Islet precursor cell (in vitro differentiated cells): Measurements from ENCODE around the gene HDAC7.

ENCODE experiments used
- DNase-seq: peaks from one replicate; pipeline ENCODE4 v3.0.0-alpha.2; 2018

Gene HDAC7

GRCh38 chr12:47743311-47743860 lies 76.3 kb downstream of the HDAC7 start:
- no peak for DNase-seq

DNA sequence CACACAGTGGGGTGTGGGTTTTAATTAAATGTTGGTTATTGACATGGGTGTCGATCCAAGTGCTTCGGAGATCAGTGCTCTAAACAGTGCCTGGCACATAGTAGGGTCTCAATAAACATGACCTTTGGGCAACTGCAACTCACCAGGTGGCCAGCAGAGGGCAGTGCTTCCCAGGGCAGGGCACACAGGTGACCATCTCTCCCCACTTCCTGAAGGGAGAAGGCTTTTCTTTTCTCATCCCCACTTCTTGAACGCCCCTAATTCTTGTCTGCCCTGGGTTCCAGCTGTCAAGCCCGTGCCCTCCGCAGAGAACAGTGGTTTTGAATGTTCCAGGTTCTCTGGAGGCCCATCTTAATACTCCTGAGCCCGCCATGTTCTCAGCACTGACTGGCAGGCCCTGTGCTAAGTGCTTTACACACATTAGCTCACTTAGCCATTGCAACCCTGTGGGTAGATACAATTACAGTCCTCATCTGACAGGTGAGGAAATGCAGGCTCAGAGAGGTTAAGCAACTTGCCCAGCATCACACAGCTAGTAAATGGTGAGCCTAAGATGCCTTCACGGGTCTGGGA lies 77.4 kb downstream of the HDAC7 start:
- peak; percentile 81 for DNase-seq

- no peak for DNase-seq
Observed at GRCh38 chr12:47741340-47741703, 78.4 kb downstream of the HDAC7 start.

GRCh38 chr12:47740606-47741339 lies 78.9 kb downstream of the HDAC7 start:
- DNase-seq: no peak

DNA sequence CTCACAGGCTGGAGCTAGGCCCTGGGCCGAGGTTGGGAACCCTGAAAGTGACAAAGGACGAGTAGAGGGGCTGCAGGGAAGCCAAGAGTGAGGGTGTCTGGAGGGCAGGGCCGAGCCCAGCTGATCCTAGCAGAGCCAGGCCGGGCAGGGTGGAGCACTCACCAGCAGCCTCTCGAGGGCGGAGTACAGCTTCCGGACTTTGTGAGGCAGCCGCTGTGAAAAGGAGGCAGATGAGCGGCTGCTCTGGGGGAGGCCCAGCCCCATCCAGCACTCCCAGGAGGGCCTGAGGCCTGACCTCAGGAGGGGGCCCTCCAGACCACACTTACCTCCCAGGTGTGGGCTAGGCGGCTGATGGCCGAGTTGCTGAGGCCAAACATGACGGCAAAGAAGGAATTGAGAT lies 79.7 kb downstream of the HDAC7 start:
- DNase-seq: no peak

GRCh38 chr12:47739297-47739696 lies 80.4 kb downstream of the HDAC7 start:
- DNase-seq: no peak

DNA sequence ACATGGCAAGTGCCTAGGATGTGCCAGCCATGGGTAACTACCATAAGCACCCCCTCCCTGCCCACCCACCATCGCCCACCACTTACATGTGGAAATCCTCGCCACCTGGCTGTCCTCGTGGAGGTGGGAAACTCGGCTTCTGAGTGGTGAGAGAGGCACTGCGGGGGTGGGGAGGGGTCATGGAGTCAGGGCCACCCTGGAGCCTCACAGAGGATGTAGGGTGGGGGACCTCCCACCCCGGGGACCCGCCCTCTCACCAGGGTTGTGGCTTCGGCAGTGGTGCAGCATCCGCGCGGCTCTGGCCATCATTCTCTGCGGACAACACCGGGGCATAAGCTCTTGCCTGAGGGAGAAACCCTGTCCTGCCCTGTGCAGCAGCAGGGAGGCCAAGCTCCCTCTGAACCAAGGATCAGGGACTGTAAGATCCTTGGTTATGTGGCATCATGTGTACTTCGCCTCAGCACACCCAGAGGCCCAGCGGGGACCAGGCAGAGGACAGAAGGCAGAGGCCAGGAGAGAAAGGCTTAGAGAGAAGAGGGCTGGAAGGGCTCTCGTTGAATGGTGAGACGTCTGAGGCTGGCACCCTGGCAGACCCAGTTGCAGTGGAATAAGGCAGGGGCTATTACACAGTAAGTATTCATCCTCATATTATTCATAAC lies 81.6 kb downstream of the HDAC7 start:
- DNase-seq: no peak

GRCh38 chr12:47736877-47737676 lies 82.6 kb downstream of the HDAC7 start:
- no peak for DNase-seq

DNA sequence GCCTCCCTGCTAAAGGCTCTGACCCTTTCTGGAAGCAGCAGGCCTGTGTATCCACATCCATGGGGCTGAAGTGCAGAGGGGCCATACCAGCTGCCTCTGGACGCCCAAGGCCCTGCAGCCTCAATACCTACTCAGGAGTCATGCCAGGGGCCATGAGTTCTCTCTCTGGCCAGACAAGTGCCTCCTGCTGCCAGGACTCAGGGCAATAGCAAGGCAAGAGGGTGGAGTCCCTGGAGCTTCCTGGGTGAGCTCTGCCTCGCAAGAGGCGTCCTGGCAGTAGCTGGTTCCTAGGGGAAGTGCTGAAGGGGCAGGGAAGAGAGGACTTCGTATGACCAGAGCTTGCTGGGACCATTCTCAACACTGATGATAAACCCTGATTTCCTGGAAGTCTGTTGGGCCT lies 83.5 kb downstream of the HDAC7 start:
- no peak for DNase-seq

- no peak for DNase-seq
Observed at GRCh38 chr12:47735649-47736048, 84.1 kb downstream of the HDAC7 start.

GRCh38 chr12:47734725-47735480 lies 84.8 kb downstream of the HDAC7 start:
- no peak for DNase-seq

DNA sequence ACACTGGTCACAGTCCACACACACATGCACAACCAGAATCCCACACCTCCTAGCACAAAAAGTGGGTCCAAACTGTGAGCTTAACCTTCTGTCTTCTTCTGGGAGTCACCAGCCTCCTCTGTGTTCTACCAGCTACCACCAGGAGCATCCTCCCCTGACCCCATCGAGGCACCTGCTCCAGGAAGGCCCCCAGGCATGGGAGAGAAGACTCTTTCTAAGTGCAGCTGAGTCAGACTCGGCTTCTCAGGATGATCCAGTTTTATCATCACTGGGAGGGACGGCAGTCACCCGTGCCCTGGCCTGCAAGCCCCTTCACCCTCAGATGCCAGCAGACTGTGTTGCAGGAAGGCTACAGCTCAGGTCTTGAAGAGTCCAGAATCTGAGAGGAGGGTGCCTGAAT lies 86.6 kb downstream of the HDAC7 start:
- no peak for DNase-seq
